PC-9 (cell line): ENCODE measurements around the gene SH3BGR. TPM values are rescaled to one million over a fixed set of nuclear protein-coding genes. Genes with fewer than 3 reads are reported as not detected.

Experiments
- BruUV-seq: library from RNA; stranded (reverse); fragments of 400-500 nt; replicated peaks from 2 replicates; lab custom pipeline; 2021; lab: Mats Ljungman, UMichigan
- CTCF ChIA-PET: fragments of 300-600 bp; sonication (Branson Sonifier 250); formaldehyde crosslinking; loops from one replicate; lab custom pipeline; 2022; ENCODE audit warnings: antibody characterized with exemption; lab: Charles Lee
- POLR2A ChIA-PET: fragments of 300-600 bp; sonication (Branson Sonifier 250); formaldehyde crosslinking; loops from one replicate; lab custom pipeline; 2022; ENCODE audit warnings: antibody characterized with exemption; ENCODE audit not compliant: unreplicated experiment; lab: Charles Lee
- DNase-seq, 2 experiments: peaks; one replicate each; pipeline versions ENCODE4 v3.0.0 to v3.0.0-alpha.2; 2015 to 2022; ENCODE audit warnings: mixed read lengths in 1 of 2
- H2AFZ ChIP-seq: fragments of 200-600 bp; sonication (generic); 2 replicates; pipeline ENCODE4 v1.8.1; 2017; ENCODE audit warnings: antibody characterized with exemption
- H3F3A ChIP-seq: fragments of 200-600 bp; sonication (generic); 2 replicates; pipeline ENCODE4 v1.8.1; 2017; ENCODE audit warnings: antibody characterized with exemption, mild to moderate bottlenecking, low read depth; ENCODE audit not compliant: insufficient read depth
- H3K27ac ChIP-seq: fragments of 200-600 bp; sonication (generic); 2 replicates; pipeline ENCODE4 v1.6.1; 2016; ENCODE audit warnings: mixed run types
- H3K27me3 ChIP-seq: fragments of 200-600 bp; sonication (generic); 2 replicates; pipeline ENCODE4 v1.6.1; 2016; ENCODE audit warnings: low read depth, mixed run types; ENCODE audit not compliant: insufficient read depth
- H3K36me3 ChIP-seq: fragments of 200-600 bp; sonication (generic); 2 replicates; pipeline ENCODE4 v1.6.1; 2016; ENCODE audit warnings: low read depth, mixed run types
- H3K4me1 ChIP-seq: fragments of 200-600 bp; sonication (generic); replicated peaks from 2 replicates; pipeline ENCODE4 v1.6.1; 2016; ENCODE audit warnings: mixed run types; ENCODE audit not compliant: insufficient read depth
- H3K4me2 ChIP-seq: fragments of 200-600 bp; sonication (generic); 2 replicates; pipeline ENCODE4 v1.6.1; 2017; ENCODE audit warnings: mixed run types
- H3K4me3 ChIP-seq: fragments of 200-600 bp; sonication (generic); 2 replicates; pipeline ENCODE4 v1.6.1; 2016; ENCODE audit warnings: mixed run types
- H3K79me2 ChIP-seq: fragments of 200-600 bp; sonication (generic); 2 replicates; pipeline ENCODE4 v1.6.1; 2017; ENCODE audit warnings: low read depth, mixed run types
- H3K9me2 ChIP-seq: fragments of 200-600 bp; sonication (generic); 2 replicates; pipeline ENCODE4 v1.8.1; 2017; ENCODE audit warnings: mild to moderate bottlenecking; ENCODE audit not compliant: insufficient read depth
- H3K9me3 ChIP-seq: fragments of 200-600 bp; sonication (generic); 2 replicates; pipeline ENCODE4 v1.8.1; 2016; ENCODE audit warnings: low read depth; ENCODE audit not compliant: insufficient read depth
- H4K20me1 ChIP-seq: fragments of 200-600 bp; sonication (generic); 2 replicates; pipeline ENCODE4 v1.8.1; 2017; ENCODE audit not compliant: insufficient read depth
- CTCF ChIP-seq: fragments of 200-600 bp; sonication (generic); conservative IDR thresholded peaks from 2 replicates; pipeline ENCODE4 v1.6.1; 2017; ENCODE audit warnings: mixed run types, antibody characterized with exemption, mild to moderate bottlenecking, moderate library complexity
- EZH2 ChIP-seq: fragments of 200-600 bp; sonication (generic); IDR thresholded peaks from 2 replicates; pipeline ENCODE4 v1.8.0; 2017; ENCODE audit warnings: antibody characterized with exemption, low read depth
- intact Hi-C: fragments of 100-400 bp; cut with micrococcal nuclease; formaldehyde crosslinking; loops from one replicate; pipeline ENCODE4 v1.10.0; 2022; ENCODE audit not compliant: unreplicated experiment
- total RNA-seq: library from RNA; stranded (reverse); gene quantifications from 2 replicates; pipeline ENCODE4 v1.2.3, GENCODE V29; 2021

The SH3BGR gene
- total RNA-seq, 1 experiment from 2014 or later, result 4.5 TPM

- Histone ChIP-seq H3K4me1 (no peaks in the 10 kb centered on the region), H3F3A (no peaks in the 10 kb centered on the region), H3K9me2 (no peaks in the 10 kb centered on the region), H4K20me1 (no peaks in the 10 kb centered on the region), H2AFZ (no peak overlapping the region), H3K9me3 (no peaks in the 10 kb centered on the region), H3K4me3 (no peak overlapping the region), H3K79me2 (no peaks in the 10 kb centered on the region), H3K4me2 (no peak overlapping the region), H3K27me3 (no peaks in the 10 kb centered on the region), H3K36me3 (no peaks in the 10 kb centered on the region), H3K27ac (no peak overlapping the region)
- ChIA-PET POLR2A (no interaction called here), CTCF (no interaction called here)
- no peak for DNase-seq
- TF ChIP-seq EZH2 (no peak), CTCF (no peak)
- intact Hi-C loops, result no loop called here
- no TSS peak for BruUV-seq
Measured at GRCh38 chr21:39546522-39546921, 94.8 kb downstream of the SH3BGR start.

- no peak overlapping the region for H3K4me2 ChIP-seq
- no peak overlapping the region for H3K4me3 ChIP-seq
- no peak for DNase-seq
- no TSS peak for BruUV-seq
- no peaks in the 10 kb centered on the region for H3K79me2 ChIP-seq
- ChIA-PET POLR2A (no interaction called here), CTCF (no interaction called here)
- no peaks in the 10 kb centered on the region for H3K9me2 ChIP-seq
- TF ChIP-seq EZH2 (no peak), CTCF (no peak)
- H3K36me3 ChIP-seq, result no peaks in the 10 kb centered on the region
- H3K9me3 ChIP-seq, result no peaks in the 10 kb centered on the region
- intact Hi-C loops, result no loop called here
- H3K4me1 ChIP-seq, result no peaks in the 10 kb centered on the region
- no peak overlapping the region for H3K27ac ChIP-seq
- H4K20me1 ChIP-seq, result no peaks in the 10 kb centered on the region
- H3K27me3 ChIP-seq, result peaks cover 15% of the 10 kb centered on the region
- no peaks in the 10 kb centered on the region for H3F3A ChIP-seq
- no peak overlapping the region for H2AFZ ChIP-seq
Measured at GRCh38 chr21:39552856-39553255, 101.1 kb downstream of the SH3BGR start.

- DNase-seq, result no peak
- H3K27me3 ChIP-seq, result peaks cover 20% of the 10 kb centered on the region
- POLR2A ChIA-PET, result no interaction called here
- CTCF ChIA-PET, result no interaction called here
- H3K36me3 ChIP-seq, result no peaks in the 10 kb centered on the region
- H2AFZ ChIP-seq, result no peak overlapping the region
- no TSS peak for BruUV-seq
- no peak for TF ChIP-seq CTCF
- no peak for TF ChIP-seq EZH2
- no peak overlapping the region for H3K4me2 ChIP-seq
- intact Hi-C loops, result no loop called here
- no peak overlapping the region for H3K4me3 ChIP-seq
- no peaks in the 10 kb centered on the region for H3F3A ChIP-seq
- H3K9me3 ChIP-seq, result no peaks in the 10 kb centered on the region
- no peaks in the 10 kb centered on the region for H3K9me2 ChIP-seq
- H4K20me1 ChIP-seq, result no peaks in the 10 kb centered on the region
- H3K79me2 ChIP-seq, result no peaks in the 10 kb centered on the region
- no peak overlapping the region for H3K27ac ChIP-seq
- H3K4me1 ChIP-seq, result no peaks in the 10 kb centered on the region
Measured at GRCh38 chr21:39553331-39553730, 101.6 kb downstream of the SH3BGR start.
